Heart left ventricle (tissue), 13 donors: Measurements from ENCODE around the gene CEACAM8.

Source experiments
- POLR2A ChIP-seq, 2 donors: fragments of 450-650 bp; IDR thresholded peaks; one replicate each; pipeline ENCODE4 v1.6.1; 2017; ENCODE audit warnings: antibody characterized with exemption in 2 of 2, mild to moderate bottlenecking in 2 of 2, moderate library complexity in 2 of 2
- TF ChIP-seq, protein P1 (sequence below), 12 donors: fragments of 200-600 bp; sonication (generic) in 4 of 12; IDR thresholded peaks; one replicate each; pipeline versions ENCODE4 v1.5.0 to v1.8.0; 2018 to 2022; ENCODE audit warnings: antibody characterized with exemption in 12 of 12, mild to moderate bottlenecking in 5 of 12
- donor health status: ischemic (EF 13 %, LVEDD 7.1; RV severe dilation, severe dysfunction).
- donor health status: DM: no; HTN: yes; CAD: no.
- donor health status: DM: no; HTN: no; CAD: no.
- donor health status: ischemic (EF 25% LVEDD 6.9; RV normal size, moderate dysfunction).
- donor health status: ischemic (EF 25% LVEDD 5.7; RV mildly dilated, moderate dysfunction).
- donor health status: ischemic (EF 35%, LVEDD 5.7; RV mildly dilated, moderate dysfunction).
- donor health status: nonischemic (EF 11% LVEDD 7.7; RV severe dilation, severe dysfunction).
- donor health status: DM: yes; HTN: yes; CAD: no.
- donor health status: PGD.
- donor health status: ischemic (EF 29% LVEDD 5.4; RV normal size, mild dysfunction).
- donor health status: nonischemic (EF 23%, LVEDD 6.1; RV moderate dilation, normal function).

DNA sequence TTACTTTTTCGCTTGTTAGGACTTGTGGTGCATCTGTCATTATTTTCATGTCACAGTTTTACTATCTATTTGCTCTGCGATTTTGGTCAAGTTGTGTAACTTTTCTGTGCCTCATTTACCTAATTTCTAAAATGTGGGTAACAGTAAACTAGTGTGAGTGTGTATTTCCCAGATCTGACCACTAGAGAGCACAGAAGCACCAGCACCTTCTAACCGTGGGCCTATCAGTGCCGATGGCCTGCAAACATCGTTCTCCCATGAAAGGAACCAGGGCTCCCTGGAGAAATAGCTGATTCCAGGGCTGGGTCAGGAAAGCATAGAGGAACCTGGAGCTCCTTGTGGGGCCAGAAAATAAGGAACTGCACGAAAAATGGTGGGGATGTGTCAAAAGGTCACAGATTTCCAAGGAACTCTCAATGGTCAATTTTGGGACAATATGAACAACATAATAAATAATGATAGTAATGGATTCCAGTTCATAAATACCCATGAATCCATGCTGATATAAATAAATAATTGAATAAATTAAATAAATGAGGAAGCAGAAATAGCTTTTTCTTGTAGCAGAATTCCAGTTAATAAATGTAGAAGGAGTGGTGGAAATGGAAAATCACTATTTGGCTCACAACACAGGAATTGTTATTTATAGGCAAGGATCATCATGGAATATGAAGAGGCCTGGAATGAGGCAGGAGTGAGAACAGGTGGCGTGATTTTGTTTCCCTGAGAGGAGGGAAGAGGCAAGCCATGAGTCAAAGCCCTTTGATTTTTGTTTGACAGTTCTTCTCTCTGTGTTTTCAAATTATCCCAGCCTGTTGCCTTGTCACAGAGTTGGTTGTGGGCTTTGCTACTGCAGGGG, 31.1 kb downstream of the CEACAM8 start:
- TF ChIP-seq, protein P1, sequence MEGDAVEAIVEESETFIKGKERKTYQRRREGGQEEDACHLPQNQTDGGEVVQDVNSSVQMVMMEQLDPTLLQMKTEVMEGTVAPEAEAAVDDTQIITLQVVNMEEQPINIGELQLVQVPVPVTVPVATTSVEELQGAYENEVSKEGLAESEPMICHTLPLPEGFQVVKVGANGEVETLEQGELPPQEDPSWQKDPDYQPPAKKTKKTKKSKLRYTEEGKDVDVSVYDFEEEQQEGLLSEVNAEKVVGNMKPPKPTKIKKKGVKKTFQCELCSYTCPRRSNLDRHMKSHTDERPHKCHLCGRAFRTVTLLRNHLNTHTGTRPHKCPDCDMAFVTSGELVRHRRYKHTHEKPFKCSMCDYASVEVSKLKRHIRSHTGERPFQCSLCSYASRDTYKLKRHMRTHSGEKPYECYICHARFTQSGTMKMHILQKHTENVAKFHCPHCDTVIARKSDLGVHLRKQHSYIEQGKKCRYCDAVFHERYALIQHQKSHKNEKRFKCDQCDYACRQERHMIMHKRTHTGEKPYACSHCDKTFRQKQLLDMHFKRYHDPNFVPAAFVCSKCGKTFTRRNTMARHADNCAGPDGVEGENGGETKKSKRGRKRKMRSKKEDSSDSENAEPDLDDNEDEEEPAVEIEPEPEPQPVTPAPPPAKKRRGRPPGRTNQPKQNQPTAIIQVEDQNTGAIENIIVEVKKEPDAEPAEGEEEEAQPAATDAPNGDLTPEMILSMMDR (IDR thresholded peaks at IDR 0.05) = peak; percentile 40 to 67 (median 54)
- TF ChIP-seq POLR2A (IDR thresholded peaks at IDR 0.05) = no peak
